ENCODE results near the gene NR3C2.

- TF ChIP-seq CTCF (conservative IDR thresholded peaks at IDR 0.05; ENCODE audit: low read depth, low read length) (no peak), EZH2 (IDR thresholded peaks at IDR 0.05; ENCODE audit: borderline replicate concordance, low read depth, low read length, poor library complexity, severe bottlenecking) (no peak)
These were observed 76.0 kb downstream of the NR3C2 start for GRCh38 chr4:148366251-148366650.

Data from A673 (cell line).